Measurements from ENCODE around the gene P2RX1.
"Not testable (repeated sequence)": the region's sequence is repeated elsewhere in the genome, so short reads cannot be mapped to it uniquely, and the experiment has no call there.

The P2RX1 gene

GRCh38 chr17:3951420-3951819 is 35.2 kb upstream of the P2RX1 start:
- DNase-seq, result no peak

GRCh38 chr17:3951003-3951402 is 34.7 kb upstream of the P2RX1 start:
- DNase-seq, result no peak

GRCh38 chr17:3950584-3950983 is 34.3 kb upstream of the P2RX1 start:
- no peak for DNase-seq

GRCh38 chr17:3949418-3949817 is 33.2 kb upstream of the P2RX1 start:
- no peak for DNase-seq

GRCh38 chr17:3948551-3948950 is 32.3 kb upstream of the P2RX1 start:
- DNase-seq, result not testable (repeated sequence)

- DNase-seq, result no peak
Observed at GRCh38 chr17:3947318-3947810, 31.1 kb upstream of the P2RX1 start.

- no peak for DNase-seq
Observed at GRCh38 chr17:3946711-3947235, 30.5 kb upstream of the P2RX1 start.

GRCh38 chr17:3944485-3945388 is 28.5 kb upstream of the P2RX1 start:
- DNase-seq, result peak in 4 of 5 donors; percentile 19 to 37 (median 30)

GRCh38 chr17:3943240-3943891 is 27.1 kb upstream of the P2RX1 start:
- no peak for DNase-seq

GRCh38 chr17:3940965-3941698 is 24.9 kb upstream of the P2RX1 start:
- DNase-seq, result no peak

GRCh38 chr17:3937359-3937758 is 21.1 kb upstream of the P2RX1 start:
- DNase-seq, result no peak

GRCh38 chr17:3935825-3936355 is 19.6 kb upstream of the P2RX1 start:
- DNase-seq, result no peak

GRCh38 chr17:3935140-3935542 is 18.9 kb upstream of the P2RX1 start:
- peak in 1 of 5 donors; percentile 18 for DNase-seq

GRCh38 chr17:3929764-3930163 is 13.5 kb upstream of the P2RX1 start:
- no peak for DNase-seq

GRCh38 chr17:3929181-3929580 is 12.9 kb upstream of the P2RX1 start:
- no peak for DNase-seq

- no peak for DNase-seq
Observed at GRCh38 chr17:3928406-3928805, 12.1 kb upstream of the P2RX1 start.

- DNase-seq, result no peak
Observed at GRCh38 chr17:3927628-3928340, 11.5 kb upstream of the P2RX1 start.

GRCh38 chr17:3926860-3927627 is 10.8 kb upstream of the P2RX1 start:
- DNase-seq, result no peak

GRCh38 chr17:3925684-3926485 is 9.6 kb upstream of the P2RX1 start:
- no peak for DNase-seq
